Non-pigmented ciliary epithelial cell (primary cell): Measurements from ENCODE around the gene GRN.
"Not testable (repeated sequence)": the region's sequence is repeated elsewhere in the genome, so short reads cannot be mapped to it uniquely, and the experiment has no call there.

Source experiments
- DNase-seq: peaks from one replicate; pipeline ENCODE4 v3.0.0-alpha.2; 2010; ENCODE audit warnings: low read depth

The GRN gene

GRCh38 chr17:44346064-44346844 is 1.2 kb downstream of the GRN start:
- DNase-seq: no peak

DNA sequence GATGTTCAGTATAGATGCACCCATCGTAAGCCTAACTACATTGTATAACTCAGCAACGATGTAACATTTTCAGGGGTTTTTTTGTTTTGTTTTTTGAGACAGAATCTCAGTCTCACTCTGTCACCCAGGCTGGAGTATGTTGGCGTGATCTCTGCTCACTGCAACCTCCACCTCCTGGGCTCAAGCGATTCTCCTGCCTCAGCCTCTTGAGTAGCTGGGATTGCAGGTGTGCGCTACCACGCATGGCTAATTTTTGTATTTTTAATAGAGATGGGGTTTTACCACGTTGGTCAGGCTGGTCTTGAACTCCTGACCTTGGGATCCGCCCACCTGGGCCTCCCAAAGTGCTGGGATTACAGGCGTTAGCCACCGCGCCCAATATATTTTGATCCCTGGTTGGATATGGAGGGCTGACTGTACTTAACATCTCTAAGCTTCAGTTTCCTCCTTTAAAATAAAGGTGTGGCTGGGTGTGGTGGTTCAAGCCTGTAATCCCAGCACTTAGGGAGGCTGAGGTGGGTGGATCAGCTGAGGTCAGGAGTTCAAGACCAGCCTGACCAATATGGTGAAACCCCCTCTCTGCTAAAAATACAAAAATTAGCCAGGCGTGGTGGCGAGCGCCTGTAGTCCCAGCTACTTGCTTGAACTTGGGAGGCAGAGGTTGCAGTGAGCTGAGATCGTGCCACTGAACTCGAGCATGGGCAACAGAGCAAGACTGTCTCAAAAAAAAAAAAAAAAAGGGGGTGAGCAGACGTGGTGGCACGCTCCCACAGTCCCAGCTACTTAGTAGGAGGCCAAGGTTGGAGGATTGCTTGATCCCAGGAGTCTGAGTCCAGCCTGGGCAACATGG is 2.3 kb downstream of the GRN start:
- DNase-seq: not testable (repeated sequence)

DNA sequence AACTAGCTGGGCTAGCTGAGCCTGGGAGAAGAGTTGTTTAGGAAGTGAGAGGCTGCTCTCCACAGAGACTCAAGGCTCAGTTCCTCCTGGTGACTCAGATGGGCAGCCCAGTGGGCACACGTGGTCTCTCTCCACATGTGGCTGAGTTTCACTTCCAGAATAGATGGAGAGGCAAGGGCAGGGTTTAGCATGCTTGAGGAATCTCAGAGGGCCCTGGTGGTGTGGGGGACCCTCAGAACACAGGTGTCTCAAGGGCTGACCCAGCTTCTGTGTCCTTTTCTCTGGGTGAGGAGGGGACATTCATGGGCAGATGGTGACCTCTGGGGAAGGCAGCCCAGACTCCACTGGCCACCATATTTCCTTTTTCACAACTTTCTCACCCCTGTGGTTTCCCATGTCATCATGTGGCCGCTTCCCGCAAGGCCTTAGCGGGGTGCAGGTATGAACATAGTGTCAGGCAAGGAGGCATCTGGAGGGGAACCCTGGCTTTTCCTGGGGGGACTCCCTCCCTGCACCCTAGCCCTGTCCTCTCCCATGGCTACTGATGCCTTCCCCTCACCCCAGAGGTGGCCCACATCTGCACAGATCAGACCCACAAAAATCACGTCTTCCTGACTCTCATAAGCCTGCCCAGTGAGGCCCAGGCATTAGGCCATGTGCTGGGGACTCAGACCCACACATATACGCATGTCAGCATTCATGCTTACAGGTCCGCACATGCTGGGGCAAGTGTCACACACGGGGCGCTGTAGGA is 3.3 kb downstream of the GRN start:
- no peak for DNase-seq

DNA sequence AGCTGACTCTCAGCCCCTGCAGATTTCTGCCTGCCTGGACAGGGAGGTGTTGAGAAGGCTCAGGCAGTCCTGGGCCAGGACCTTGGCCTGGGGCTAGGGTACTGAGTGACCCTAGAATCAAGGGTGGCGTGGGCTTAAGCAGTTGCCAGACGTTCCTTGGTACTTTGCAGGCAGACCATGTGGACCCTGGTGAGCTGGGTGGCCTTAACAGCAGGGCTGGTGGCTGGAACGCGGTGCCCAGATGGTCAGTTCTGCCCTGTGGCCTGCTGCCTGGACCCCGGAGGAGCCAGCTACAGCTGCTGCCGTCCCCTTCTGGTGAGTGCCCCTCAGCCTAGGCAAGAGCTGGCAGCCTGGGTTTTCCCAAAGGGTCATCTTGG is 3.9 kb downstream of the GRN start:
- no peak for DNase-seq

GRCh38 chr17:44349553-44350070 is 4.5 kb downstream of the GRN start:
- no peak for DNase-seq

DNA sequence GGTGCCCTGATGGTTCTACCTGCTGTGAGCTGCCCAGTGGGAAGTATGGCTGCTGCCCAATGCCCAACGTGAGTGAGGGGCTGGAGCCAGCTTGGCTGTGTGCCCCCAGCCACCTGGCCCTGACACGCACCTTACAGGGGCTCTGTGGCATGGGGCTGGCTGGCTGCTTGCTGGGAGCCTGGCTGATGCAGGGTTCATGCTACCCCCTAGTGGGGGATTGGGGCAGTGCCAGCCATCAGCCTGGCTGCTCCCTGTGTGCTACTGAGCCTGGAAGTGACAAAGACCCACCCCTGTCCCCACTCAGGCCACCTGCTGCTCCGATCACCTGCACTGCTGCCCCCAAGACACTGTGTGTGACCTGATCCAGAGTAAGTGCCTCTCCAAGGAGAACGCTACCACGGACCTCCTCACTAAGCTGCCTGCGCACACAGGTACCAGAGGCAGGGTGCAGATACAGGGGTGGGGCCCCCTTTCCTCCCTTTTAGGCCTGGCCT is 5.7 kb downstream of the GRN start:
- no peak for DNase-seq

- DNase-seq: no peak
These were observed 6.4 kb downstream of the GRN start for GRCh38 chr17:44351464-44351863.

DNA sequence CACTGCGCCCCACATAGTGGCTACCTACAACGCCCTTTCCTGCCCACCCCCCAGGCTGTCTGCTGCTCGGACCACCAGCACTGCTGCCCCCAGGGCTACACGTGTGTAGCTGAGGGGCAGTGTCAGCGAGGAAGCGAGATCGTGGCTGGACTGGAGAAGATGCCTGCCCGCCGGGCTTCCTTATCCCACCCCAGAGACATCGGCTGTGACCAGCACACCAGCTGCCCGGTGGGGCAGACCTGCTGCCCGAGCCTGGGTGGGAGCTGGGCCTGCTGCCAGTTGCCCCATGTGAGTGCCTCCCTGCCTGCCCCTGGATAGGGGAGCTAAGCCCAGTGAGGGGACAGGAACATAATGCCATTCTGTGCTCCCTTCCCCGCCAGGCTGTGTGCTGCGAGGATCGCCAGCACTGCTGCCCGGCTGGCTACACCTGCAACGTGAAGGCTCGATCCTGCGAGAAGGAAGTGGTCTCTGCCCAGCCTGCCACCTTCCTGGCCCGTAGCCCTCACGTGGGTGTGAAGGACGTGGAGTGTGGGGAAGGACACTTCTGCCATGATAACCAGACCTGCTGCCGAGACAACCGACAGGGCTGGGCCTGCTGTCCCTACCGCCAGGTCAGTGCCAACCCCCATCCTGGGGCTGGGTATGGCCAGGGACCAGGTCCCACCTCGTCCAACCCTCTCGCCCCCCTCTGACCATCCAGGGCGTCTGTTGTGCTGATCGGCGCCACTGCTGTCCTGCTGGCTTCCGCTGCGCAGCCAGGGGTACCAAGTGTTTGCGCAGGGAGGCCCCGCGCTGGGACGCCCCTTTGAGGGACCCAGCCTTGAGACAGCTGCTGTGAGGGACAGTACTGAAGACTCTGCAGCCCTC is 7.1 kb downstream of the GRN start:
- no peak for DNase-seq

DNA sequence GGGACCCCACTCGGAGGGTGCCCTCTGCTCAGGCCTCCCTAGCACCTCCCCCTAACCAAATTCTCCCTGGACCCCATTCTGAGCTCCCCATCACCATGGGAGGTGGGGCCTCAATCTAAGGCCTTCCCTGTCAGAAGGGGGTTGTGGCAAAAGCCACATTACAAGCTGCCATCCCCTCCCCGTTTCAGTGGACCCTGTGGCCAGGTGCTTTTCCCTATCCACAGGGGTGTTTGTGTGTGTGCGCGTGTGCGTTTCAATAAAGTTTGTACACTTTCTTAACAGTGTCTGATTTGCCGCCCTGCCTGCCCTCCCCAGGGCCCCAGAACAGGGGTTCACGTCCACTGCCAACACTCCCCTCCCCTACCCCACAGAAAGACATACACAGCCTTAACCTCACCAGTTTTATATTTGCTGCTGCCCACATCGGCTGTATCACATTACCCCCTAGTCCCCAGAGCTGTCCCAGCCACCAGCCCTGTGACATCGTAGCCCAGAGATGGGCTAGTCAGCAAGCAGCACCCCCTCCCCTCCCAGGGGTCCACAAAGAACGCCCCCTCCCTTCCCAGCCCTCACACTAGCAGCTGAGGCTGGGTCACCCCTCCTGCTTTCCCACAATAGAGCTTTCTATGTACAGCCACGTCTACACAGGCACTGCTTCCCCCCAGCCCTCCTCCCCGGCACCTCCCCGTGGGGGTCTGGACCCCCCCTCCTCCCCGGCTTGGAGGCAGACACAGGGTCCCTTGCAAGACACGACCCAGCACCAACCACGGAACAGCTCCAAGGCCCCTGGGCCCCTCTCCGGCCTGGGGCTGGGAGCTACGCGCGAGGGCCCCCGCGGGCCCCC is 7.9 kb downstream of the GRN start:
- DNase-seq: no peak

DNA sequence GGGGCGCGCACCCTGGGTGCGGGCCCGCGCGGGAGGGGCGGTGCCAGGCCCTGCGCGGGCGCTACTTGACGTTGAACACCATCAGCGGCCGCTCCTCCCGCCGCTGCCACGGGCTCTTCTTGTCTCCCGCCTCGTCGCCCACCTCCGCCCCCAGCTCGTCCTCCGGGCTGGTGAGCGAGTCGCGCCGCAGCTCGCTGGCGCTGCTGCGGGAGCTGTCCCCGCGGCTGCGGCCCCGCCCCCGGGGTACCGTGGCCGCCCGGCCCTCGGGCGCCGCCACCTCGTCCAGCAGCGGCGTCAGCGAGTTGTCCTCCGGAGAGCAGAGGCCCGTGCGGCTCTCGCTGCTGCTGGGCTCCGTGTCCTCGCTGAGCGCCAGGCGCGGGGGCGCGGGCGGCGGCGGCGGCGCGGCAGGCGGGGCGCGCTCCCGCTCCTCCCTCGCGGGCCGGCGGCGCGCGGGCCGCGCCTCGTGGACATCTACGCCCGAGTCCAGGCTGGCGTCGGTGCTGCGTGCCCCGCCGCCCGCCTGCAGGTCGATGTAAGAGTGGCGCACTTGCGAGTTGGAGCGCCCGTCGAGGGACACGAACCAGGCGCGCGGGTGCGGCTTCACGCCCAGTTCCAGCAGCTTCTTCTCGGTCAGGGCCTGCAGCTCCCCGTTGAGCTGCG is 8.7 kb downstream of the GRN start:
- no peak for DNase-seq

DNA sequence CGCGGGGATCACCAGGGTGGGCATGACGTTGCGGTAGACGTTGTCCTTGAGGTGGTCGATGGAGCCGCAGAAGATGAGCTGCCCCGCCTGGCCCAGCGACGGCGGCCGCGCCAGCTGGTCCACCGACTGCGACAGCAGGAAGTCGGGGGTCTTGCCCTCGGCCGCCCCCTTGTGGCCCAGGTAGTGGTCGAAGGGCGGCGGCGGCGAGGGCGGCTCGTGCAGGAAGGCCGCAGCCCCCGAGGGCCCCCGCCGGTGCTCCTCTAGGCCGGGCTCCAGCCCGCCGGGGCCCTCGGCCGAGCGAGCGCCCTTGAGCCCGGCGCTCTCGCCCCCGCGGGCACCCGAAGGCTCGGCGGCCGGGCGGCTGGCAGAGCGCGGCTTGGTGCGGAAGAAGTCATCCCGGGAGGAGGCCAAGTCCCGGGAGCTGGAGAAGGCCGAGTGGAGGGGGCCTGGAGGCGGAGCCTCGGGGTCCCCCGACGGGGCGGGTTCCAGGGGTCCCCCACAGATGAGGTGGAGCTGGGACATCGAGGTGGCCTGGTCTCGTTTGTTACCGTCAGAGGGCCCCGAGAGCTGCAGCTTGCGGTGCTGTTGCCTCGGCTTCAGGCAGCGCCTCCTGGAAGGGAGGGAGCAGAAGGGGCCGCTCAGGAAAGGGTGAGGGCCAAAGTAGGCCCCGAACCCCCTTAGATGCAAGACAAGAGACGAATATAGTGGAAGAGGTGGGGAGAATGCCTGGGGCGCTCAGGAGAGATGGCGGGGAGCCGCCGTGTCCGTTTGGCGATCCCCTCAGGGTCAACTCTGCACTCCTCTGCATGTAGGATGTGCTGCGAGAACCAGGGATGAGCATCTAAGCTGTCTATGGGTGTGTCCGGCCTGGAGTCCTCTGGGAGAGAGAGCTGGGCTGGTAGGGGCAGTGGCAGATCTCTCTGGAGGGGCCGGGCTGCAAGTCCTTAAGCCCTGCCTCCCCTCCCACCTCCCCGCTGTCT is 9.8 kb downstream of the GRN start:
- DNase-seq: no peak

- DNase-seq: no peak
These were observed 10.6 kb downstream of the GRN start for GRCh38 chr17:44355642-44356099.

- no peak for DNase-seq
These were observed 11.1 kb downstream of the GRN start for GRCh38 chr17:44356241-44356640.

DNA sequence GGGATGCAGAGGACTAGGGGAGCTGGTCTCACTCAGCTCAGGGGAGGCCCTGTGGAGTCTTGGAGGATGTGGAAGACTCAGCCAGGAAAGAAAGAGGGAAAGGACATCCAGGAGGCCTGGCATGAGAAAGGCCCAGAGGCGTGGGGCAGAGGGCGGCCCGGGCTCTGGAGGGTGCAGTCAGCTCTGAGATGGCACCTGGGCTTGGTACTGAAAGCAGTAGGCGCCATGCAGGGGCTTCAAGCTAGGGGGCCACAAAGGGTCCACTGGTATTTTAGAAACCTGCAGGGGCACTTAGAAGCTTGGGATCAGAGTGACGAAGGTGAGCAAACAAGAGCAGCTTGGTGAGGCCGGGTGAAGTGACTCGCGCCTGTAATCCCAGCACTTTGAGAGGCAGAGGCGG is 13.0 kb downstream of the GRN start:
- no peak for DNase-seq

- no peak for DNase-seq
These were observed 13.9 kb downstream of the GRN start for GRCh38 chr17:44359006-44359405.

DNA sequence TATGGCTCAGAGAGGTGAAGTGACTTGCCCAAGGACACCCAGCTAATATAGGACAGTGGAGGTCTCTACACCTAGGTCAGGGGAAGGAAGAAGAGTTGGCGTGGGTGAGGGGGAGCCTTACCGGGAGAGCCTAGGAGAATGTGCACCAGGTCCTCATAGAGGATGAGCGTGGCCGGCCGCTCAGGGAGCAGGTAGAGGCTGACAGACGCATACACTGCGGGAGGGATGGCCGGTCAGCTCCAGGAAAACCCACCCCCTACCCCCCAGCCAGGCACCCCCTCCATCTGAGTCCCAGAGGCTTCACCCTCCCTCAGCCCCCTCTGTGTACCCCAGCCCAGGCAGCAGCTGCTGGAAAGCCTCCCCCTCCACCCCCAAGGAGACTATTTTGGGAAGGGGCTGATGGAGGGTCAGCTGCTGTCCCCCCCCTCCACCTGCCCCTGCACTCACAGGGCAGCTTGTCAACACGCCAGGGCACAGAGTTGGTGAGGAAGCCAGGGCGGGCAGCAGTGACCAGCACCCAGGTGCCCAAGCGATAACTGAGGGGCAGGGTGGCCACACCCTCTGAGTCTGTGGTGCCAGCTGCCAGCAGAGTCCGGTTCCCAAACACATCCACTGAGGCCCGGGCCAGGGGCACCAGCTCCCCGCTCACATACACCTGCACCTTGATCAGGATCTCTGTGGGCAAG is 14.5 kb downstream of the GRN start:
- DNase-seq: no peak

- no peak for DNase-seq
These were observed 15.0 kb downstream of the GRN start for GRCh38 chr17:44360144-44360533.

- no peak for DNase-seq
These were observed 15.7 kb downstream of the GRN start for GRCh38 chr17:44360826-44361225.
